ENCODE measurements around the gene NDUFB4. TPM values are rescaled to one million over a fixed set of nuclear protein-coding genes. Genes with fewer than 3 reads are reported as not detected.

Gene NDUFB4
- total and polyA plus RNA-seq, 8 donors = 43.0 to 153 (median 52.8) TPM

DNA sequence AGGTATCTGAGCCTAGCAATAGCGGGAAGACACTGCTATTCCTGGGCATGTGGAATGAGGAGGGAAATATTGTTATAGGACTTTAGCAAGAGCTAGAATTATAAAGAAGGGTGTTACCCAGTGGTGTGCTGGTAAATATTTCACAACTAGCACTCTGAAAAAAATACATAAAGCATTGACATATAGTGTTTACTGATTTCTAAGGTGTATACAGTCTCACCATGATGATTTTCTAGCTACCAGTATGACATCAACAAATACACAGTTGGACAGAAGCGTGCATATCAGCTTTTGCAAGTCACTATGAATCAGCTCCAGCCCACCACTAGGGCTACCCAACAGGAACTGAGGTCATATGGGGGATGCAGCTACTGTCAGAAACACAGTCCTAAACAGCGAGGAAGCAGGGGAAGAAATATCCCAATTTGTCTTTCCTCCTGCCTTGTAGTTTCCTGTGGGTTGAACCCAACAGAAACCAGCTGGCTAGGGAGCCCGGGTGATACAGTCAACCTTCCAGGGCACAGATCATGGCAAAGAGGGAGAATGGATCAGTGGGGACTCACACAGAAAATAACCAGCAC lies 46.3 kb downstream of the NDUFB4 start:
- DNase-seq = no peak
- WGBS, 2 donors = 84 to 85% methylated on average over 4 of the region's 4 CpGs
- TF ChIP-seq, protein P1, sequence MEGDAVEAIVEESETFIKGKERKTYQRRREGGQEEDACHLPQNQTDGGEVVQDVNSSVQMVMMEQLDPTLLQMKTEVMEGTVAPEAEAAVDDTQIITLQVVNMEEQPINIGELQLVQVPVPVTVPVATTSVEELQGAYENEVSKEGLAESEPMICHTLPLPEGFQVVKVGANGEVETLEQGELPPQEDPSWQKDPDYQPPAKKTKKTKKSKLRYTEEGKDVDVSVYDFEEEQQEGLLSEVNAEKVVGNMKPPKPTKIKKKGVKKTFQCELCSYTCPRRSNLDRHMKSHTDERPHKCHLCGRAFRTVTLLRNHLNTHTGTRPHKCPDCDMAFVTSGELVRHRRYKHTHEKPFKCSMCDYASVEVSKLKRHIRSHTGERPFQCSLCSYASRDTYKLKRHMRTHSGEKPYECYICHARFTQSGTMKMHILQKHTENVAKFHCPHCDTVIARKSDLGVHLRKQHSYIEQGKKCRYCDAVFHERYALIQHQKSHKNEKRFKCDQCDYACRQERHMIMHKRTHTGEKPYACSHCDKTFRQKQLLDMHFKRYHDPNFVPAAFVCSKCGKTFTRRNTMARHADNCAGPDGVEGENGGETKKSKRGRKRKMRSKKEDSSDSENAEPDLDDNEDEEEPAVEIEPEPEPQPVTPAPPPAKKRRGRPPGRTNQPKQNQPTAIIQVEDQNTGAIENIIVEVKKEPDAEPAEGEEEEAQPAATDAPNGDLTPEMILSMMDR (IDR thresholded peaks at IDR 0.05) = no peak
- no peak overlapping the region for H3K4me3 ChIP-seq
- H3K4me1 ChIP-seq = no peaks in the 10 kb centered on the region
- FAIRE-seq = no peak
- H3K36me3 ChIP-seq = peaks cover 0 to 36% (median 0%) of the 10 kb centered on the region in 3 donors
- no peak for ATAC-seq
- intact Hi-C loops (cut with DNase I) = no loop called here
- no peaks in the 10 kb centered on the region for H3K9me3 ChIP-seq
- H3K27me3 ChIP-seq = no peaks in the 10 kb centered on the region
- H3K27ac ChIP-seq = no peak overlapping the region

DNA sequence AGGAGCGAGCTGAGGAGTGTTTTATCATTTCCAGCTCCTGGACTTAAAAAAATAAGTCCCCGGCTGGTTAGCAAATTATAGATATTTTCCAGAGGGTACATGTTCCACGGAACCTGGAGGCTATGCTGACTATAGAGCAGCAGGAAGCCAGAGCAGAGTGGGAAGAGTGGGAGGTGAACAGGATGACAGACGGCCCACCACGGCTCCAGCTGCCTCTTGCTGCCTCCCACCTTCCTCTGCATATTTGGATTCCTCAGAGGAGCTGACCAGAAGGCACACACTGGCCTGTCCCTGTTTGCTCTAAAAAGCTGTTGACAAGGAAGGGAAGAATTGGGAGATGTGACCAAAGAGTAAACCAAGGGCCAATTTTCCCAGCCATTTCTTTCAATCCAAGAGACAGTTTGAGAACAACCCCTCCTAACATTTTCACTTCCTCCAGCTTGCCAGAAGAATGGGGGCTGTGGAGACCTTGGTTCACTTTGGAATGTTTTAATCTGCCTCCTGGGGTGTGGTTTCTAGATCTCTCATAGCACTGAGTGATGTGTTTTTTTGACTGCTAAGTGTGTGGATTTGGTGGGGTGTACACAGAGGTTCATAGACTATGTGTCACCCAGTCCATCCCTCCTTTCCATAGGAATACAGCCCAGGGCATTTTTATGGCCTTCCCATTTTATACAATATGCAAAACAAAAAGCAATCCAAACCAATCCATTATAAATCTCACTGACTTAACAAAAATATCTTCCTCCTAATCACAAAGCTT lies 49.1 kb downstream of the NDUFB4 start:
- TF ChIP-seq, protein P1 (IDR thresholded peaks at IDR 0.05) = no peak
- 85 to 91% methylated on average over 5 of the region's 5 CpGs for WGBS, 2 donors
- Histone ChIP-seq H3K36me3 (peaks cover 0 to 29% (median 0%) of the 10 kb centered on the region in 3 donors), H3K9me3 (no peaks in the 10 kb centered on the region), H3K27me3 (no peaks in the 10 kb centered on the region), H3K27ac (no peak overlapping the region), H3K4me3 (no peak overlapping the region), H3K4me1 (no peaks in the 10 kb centered on the region)
- no peak for DNase-seq
- FAIRE-seq = no peak
- ATAC-seq = no peak
- intact Hi-C loops (cut with DNase I) = no loop called here

DNA sequence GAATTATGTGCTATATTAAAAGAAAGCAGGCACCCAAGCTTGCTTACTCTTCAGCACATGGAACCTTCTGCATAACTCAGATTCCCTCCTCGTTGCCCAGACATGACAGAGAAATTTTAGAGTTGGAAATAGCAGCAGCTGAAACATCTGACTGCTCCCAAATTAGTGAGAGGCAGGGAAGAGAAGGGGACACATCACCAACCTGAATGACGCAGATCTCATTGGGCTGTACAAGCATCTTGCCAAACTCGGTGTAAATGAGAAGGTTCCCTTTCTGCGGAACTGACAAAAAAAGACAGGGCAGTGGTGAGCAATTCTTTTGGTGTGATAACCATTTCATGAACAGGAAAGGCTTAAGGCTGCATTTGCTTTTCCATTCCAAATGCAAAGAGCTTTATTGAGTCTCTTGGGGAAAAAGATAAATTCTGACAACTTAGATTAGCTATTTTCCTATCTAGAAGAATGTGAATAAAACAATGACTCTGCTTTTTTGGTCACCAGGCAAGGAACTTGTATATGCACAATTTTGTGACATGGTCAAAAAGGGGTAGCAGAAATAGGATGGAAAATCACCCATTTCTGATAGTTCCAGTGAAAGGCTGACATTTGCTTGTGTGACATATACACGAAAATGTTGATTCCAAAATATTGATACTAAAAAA lies 50.8 kb downstream of the NDUFB4 start:
- 85 to 88% methylated on average over 5 of the region's 5 CpGs for WGBS, 2 donors
- H3K9me3 ChIP-seq = no peaks in the 10 kb centered on the region

DNA sequence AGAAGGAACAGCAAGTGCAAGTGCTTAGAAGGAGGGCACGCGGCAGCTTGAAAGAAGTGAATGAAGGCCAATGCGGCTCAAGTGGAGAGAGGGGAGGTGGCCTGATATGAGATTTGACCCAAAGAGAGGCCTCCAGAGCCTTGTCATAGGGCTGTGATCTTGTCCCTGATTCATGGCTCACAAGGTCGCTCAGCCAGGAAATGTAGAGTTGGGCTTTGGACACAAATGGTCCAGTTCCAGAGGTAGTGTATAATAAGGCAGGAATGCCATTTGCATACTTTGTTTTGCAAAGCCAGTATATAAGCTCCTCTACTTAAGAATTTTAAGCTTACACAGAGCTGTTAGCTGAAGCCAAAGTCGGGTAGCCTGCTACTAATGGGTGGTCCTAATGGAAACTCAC lies 52.2 kb downstream of the NDUFB4 start:
- Histone ChIP-seq H3K4me3 (no peak overlapping the region), H3K27me3 (no peaks in the 10 kb centered on the region), H3K9me3 (no peaks in the 10 kb centered on the region), H3K36me3 (peaks cover 0 to 34% (median 0%) of the 10 kb centered on the region in 3 donors), H3K4me1 (peaks cover 0 to 3% (median 0%) of the 10 kb centered on the region in 3 donors), H3K27ac (no peak overlapping the region)
- ATAC-seq (no peak), FAIRE-seq (no peak), DNase-seq (no peak)
- WGBS, 2 donors = 91 to 92% methylated on average over 5 of the region's 5 CpGs
- intact Hi-C loops (cut with DNase I) = no loop called here
- TF ChIP-seq, protein P1 (IDR thresholded peaks at IDR 0.05) = no peak

More for the DNA sequence above, 50.8 kb downstream of the NDUFB4 start:
- FAIRE-seq (no peak), DNase-seq (no peak), ATAC-seq (no peak)
- Histone ChIP-seq H3K36me3 (peaks cover 0 to 34% (median 0%) of the 10 kb centered on the region in 3 donors), H3K4me1 (no peaks in the 10 kb centered on the region), H3K27me3 (no peaks in the 10 kb centered on the region), H3K4me3 (no peak overlapping the region), H3K27ac (no peak overlapping the region)
- intact Hi-C loops (cut with DNase I) = no loop called here
- TF ChIP-seq, protein P1 (IDR thresholded peaks at IDR 0.05) = no peak

Measured in pancreas (tissue), 10 donors.